Measurements from ENCODE around the gene CGB3. TPM values are rescaled to one million over a fixed set of nuclear protein-coding genes. Genes with fewer than 3 reads are reported as not detected.

CGB3 gene
- total RNA-seq, 120 experiments from 2014 or later = not detected

Small RNAs within 50 kb of the gene (microRNA-seq; reads per million reads assigned to microRNA genes)
- 0 to 1.9 (median 0) reads per million in 43 experiments for gene MIR6798

Other genes starting within 250 kb of the CGB3 start
- 10 to 100 TPM; 22.7 to 81.8 (median 38.3) TPM for gene BCAT2, start 213.3 kb downstream of the CGB3 start, total RNA-seq
- gene HSD17B14, start 187.8 kb downstream of the CGB3 start, total RNA-seq = 10 to 100 TPM; 13.0 to 46.6 (median 23.0) TPM
- gene PLEKHA4, start 155.7 kb downstream of the CGB3 start, total RNA-seq = 10 to 100 TPM in 15 of 120 experiments, 1 to 10 TPM in 105; 1.2 to 16.5 (median 5.6) TPM
- 100 to 1,000 TPM in 2 of 120 experiments, 10 to 100 TPM in 118; 16.8 to 138 (median 25.5) TPM for gene PPP1R15A, start 151.9 kb downstream of the CGB3 start, total RNA-seq
- gene TULP2, start 125.6 kb downstream of the CGB3 start, total RNA-seq = 1 to 10 TPM in 98 of 120 experiments, under 1 TPM in 20, not detected in 2; 0.28 to 7.6 (median 2.2) TPM
- 100 to 1,000 TPM; 123 to 249 (median 172) TPM for gene NUCB1, start 124.0 kb downstream of the CGB3 start, total RNA-seq
- gene DHDH, start 90.6 kb downstream of the CGB3 start, total RNA-seq = 1 to 10 TPM in 102 of 120 experiments, under 1 TPM in 8, not detected in 10; 0.60 to 6.2 (median 2.2) TPM
- gene BAX, start 69.5 kb downstream of the CGB3 start, total RNA-seq = 10 to 100 TPM; 24.4 to 60.6 (median 39.2) TPM
- gene FTL, start 59.0 kb downstream of the CGB3 start, total RNA-seq = 1,000 to 10,000 TPM in 102 of 120 experiments, 100 to 1,000 TPM in 18; 795 to 2,828 (median 1,249) TPM
- 10 to 100 TPM; 17.6 to 67.9 (median 37.0) TPM for gene GYS1, start 31.0 kb downstream of the CGB3 start, total RNA-seq
- gene RUVBL2, start 30.4 kb downstream of the CGB3 start, total RNA-seq = 10 to 100 TPM; 39.7 to 85.0 (median 53.9) TPM
- 1 to 10 TPM in 1 of 120 experiments, not detected in 119; 1.9 TPM for gene LHB, start 7.2 kb downstream of the CGB3 start, total RNA-seq
- gene CGB2, start 7.6 kb upstream of the CGB3 start, total RNA-seq = under 1 TPM in 1 of 120 experiments, not detected in 119; 0.68 TPM
- not detected for gene CGB1, start 12.6 kb upstream of the CGB3 start, total RNA-seq
- gene CGB5, start 19.5 kb upstream of the CGB3 start, total RNA-seq = not detected
- not detected for gene CGB8, start 24.8 kb upstream of the CGB3 start, total RNA-seq
- gene CGB7, start 33.4 kb upstream of the CGB3 start, total RNA-seq = 1 to 10 TPM in 1 of 120 experiments, under 1 TPM in 6, not detected in 113; 0.49 to 1.5 (median 0.59) TPM
- not detected for gene NTF4, start 40.5 kb upstream of the CGB3 start, total RNA-seq
- gene KCNA7, start 48.4 kb upstream of the CGB3 start, total RNA-seq = under 1 TPM in 5 of 120 experiments, not detected in 115; 0.10 to 0.25 (median 0.17) TPM
- gene SNRNP70, start 61.1 kb upstream of the CGB3 start, total RNA-seq = 100 to 1,000 TPM; 217 to 495 (median 342) TPM
- gene LIN7B, start 90.0 kb upstream of the CGB3 start, total RNA-seq = 10 to 100 TPM; 15.5 to 61.0 (median 36.9) TPM
- gene C19orf73, start 94.8 kb upstream of the CGB3 start, total RNA-seq = 1 to 10 TPM in 119 of 120 experiments, not detected in 1; 1.5 to 6.6 (median 3.2) TPM
- 100 to 1,000 TPM in 3 of 120 experiments, 10 to 100 TPM in 117; 24.9 to 116 (median 84.0) TPM for gene PPFIA3, start 95.2 kb upstream of the CGB3 start, total RNA-seq
- gene HRC, start 131.1 kb upstream of the CGB3 start, total RNA-seq = 1 to 10 TPM in 96 of 120 experiments, under 1 TPM in 24; 0.26 to 5.0 (median 1.5) TPM
- gene TRPM4, start 133.5 kb upstream of the CGB3 start, total RNA-seq = 10 to 100 TPM in 119 of 120 experiments, 1 to 10 TPM in 1; 7.3 to 29.5 (median 16.3) TPM

All from dorsolateral prefrontal cortex (tissue), 118 donors.